ENCODE measurements around the gene HDDC3.

DNA sequence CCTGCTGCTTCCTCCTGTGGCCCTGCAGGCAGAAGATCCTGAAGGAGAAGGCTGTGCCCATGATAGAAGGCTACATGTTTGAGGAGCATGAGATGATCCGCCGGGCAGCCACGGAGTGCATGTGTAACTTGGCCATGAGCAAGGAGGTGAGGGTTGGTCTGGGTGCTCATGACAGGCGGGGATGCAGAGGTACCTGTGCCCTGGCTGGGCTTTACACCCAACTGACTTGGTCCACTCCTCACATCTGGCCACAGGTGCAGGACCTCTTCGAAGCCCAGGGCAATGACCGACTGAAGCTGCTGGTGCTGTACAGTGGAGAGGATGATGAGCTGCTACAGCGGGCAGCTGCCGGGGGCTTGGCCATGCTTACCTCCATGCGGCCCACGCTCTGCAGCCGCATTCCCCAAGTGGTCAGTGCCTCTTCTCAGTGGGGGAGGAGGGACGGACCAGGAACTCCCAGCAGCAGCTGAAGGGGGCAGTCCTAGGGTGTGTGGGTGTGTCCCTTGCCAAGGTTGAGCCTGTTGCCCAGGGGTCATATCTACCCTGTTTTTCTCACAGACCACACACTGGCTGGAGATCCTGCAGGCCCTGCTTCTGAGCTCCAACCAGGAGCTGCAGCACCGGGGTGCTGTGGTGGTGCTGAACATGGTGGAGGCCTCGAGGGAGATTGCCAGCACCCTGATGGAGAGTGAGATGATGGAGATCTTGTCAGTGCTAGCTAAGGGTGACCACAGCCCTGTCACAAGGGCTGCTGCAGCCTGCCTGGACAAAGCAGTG is 20.7 kb upstream of the HDDC3 start:
- TF ChIP-seq, protein P1, sequence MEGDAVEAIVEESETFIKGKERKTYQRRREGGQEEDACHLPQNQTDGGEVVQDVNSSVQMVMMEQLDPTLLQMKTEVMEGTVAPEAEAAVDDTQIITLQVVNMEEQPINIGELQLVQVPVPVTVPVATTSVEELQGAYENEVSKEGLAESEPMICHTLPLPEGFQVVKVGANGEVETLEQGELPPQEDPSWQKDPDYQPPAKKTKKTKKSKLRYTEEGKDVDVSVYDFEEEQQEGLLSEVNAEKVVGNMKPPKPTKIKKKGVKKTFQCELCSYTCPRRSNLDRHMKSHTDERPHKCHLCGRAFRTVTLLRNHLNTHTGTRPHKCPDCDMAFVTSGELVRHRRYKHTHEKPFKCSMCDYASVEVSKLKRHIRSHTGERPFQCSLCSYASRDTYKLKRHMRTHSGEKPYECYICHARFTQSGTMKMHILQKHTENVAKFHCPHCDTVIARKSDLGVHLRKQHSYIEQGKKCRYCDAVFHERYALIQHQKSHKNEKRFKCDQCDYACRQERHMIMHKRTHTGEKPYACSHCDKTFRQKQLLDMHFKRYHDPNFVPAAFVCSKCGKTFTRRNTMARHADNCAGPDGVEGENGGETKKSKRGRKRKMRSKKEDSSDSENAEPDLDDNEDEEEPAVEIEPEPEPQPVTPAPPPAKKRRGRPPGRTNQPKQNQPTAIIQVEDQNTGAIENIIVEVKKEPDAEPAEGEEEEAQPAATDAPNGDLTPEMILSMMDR (IDR thresholded peaks at IDR 0.05): no peak
- TF ChIP-seq POLR2A (IDR thresholded peaks at IDR 0.05): no peak

All from lower leg skin (tissue), 3 donors.